Measurements from ENCODE around the gene POLR3GL.

The POLR3GL gene

GRCh38 chr1:145992502-145992936 lies 28.0 kb downstream of the POLR3GL start:
- no peak for DNase-seq (ENCODE audit: low read depth in 2 of 2)

- no peak for DNase-seq (ENCODE audit: low read depth in 2 of 2)
Measured at GRCh38 chr1:145992958-145993617, 28.6 kb downstream of the POLR3GL start.

- no peak for DNase-seq (ENCODE audit: low read depth in 2 of 2)
Measured at GRCh38 chr1:145993618-145994390, 29.3 kb downstream of the POLR3GL start.

DNA sequence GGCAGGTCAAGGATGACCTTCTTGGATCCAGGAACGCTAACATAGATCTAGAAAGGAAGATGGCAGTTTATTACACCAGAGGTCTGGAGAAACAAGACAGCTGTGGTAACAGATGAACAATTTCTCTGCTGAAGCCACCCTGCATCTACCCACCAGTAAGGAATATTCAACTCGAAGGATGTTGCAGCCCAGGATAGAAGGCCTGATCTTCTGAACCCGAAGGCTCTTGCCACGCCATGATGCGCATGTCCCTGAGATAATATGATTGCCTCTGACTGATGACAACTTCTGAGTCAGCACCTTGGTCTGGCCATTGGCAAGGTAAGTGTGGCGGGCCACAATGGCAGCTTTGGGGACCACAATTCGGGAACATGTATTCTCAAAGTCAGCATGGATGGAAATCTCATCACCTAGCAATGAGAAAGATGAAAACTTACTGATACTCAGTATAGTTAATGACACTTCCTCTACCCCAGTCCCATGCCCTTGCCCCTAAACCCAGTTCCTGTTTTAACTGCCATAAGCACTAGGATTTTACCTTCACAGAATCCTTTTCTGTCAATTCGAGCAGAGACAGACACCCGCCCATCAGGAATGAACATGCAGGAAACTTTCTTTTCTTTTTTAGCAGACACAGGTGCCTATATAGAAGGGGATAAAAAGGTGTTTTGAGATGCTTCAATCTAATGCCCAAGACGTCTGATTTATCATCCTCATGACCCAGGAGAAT lies 30.1 kb downstream of the POLR3GL start:
- DNase-seq (ENCODE audit: low read depth in 2 of 2), result peak in 1 of 2 donors; percentile 41

- no peak for DNase-seq (ENCODE audit: low read depth in 2 of 2)
Measured at GRCh38 chr1:145995148-145995881, 30.8 kb downstream of the POLR3GL start.

DNA sequence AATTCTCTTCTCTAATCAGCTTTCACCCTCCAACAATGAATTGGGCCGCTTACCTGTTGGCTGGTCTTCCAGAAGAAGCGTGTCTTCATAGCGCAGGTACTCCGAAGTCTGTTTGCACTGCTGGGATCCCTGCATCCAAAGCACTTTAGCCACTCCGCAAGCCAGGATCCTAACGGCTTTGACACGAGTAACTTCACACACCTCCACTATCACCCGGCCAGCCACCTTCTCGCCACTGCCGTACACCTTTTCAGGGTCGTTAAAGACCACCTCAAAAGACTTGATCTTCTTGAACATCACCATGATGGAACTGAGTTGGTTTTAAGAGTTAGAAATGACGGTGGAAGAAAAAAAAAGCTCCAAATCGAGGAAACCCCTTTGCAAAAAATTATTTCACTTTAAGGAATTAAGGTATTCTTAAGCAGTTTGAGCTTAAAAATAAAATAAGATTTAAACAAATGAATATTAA lies 31.5 kb downstream of the POLR3GL start:
- DNase-seq (ENCODE audit: low read depth in 2 of 2), result no peak

- DNase-seq (ENCODE audit: low read depth in 2 of 2), result peak; percentile 88 to 91
Measured at GRCh38 chr1:145996433-145997015, 32.0 kb downstream of the POLR3GL start, which contains the start of gene TXNIP. Gene TXNIP (minus strand): TSS chr1:145996579. CDS start chr1:145996266, 313 bp downstream.

DNA sequence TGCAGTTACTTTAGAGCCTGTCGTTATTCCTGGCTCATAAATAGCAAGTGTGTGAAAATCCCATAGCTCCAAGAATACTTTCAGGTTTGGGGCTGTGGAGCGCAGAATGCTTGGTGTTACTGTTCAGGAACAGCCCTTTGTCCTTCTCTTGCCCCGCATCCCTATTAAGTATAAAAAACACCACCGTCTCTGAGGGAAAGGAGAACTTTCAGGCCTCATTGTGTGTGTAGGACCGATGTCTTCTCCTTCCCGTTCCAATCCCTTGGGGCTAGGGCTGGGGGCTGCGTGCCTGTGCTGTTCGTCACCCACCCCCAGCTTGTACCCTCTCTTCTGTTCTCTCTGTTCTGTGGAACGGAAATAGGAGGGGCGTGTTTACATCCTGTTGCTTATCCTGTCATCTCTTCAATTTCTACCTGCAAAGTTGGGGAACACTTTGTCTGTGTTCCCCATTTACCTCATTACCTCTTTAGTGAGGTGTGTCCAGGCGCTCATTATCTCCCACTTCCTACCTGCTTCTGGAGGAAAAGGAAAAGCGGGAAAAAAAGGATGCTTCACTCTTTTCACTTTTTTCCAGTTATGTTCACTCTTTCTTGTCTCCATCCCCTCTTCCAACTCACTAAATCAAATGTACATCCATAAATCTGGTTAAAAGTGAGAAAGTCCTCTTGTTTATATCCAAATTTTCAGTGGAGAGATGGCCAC lies 32.7 kb downstream of the POLR3GL start:
- no peak for DNase-seq (ENCODE audit: low read depth in 2 of 2)

DNA sequence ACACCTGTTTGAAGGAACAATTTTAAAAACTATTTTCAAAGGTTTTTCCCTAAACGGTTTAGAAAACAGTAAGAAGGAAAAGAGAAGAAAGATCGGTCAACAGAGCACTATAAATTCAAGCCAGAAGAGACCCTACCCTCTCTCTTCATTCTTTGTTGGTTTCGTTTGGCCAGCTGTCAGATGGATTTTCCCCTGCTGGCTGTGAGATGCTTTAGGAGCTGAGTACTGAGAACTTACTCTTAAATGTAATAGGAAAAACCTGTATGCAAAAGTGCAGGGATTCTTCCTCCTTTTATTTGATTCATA lies 33.2 kb downstream of the POLR3GL start:
- DNase-seq (ENCODE audit: low read depth in 2 of 2), result no peak

DNA sequence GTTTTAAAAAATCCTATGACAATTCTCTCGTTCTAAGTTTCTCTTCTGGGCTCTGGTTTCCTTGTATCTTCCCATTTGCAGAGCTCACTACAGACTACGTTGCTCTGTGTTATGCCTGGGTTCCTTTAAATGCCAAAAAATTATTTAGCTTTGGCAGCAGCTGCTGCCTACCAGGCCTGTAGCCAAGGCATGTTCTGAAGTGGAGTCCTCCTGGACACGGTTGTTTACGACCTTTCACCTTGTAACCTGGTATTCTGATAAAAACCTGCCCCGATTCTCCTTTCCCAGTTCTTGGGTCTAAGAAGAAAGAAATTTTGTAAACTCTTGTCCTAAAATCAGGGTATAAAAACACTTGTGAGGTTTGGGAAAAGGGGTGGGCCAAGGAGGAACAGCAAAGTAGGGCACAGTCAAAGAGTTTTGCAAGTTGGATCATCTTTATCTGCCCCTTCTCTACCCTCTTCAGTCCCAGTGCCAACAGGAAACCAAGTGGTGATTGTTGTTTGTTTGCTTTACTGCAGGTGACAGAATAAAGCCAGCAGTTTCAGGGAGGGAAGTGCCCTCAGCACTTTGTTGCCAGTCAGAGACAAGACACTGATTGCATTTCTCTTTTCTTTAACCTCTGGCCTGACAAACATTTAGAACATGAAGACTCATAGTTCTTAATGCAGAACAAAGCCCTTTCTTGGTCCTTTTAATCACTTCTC lies 35.0 kb downstream of the POLR3GL start:
- DNase-seq (ENCODE audit: low read depth in 2 of 2), result no peak

DNA sequence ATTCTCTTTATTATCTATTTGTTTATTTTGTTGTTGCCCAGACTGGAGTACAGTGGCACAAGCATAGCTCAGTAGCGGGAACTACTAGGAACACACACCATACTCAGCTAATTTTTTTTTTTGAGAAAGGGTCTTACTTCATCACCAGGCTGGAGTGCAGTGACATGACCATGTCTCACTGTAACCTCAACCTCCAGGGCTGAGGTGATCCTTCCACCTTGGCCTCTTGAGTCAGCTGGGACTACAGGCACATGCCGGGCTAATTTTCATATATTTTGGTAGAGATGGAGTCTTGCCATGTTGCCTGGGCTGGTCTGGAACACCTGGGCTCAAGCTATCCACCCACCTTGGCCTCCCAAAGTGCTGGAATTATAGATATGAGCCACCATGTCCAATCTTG lies 37.2 kb downstream of the POLR3GL start:
- DNase-seq (ENCODE audit: low read depth in 2 of 2), result no peak

DNA sequence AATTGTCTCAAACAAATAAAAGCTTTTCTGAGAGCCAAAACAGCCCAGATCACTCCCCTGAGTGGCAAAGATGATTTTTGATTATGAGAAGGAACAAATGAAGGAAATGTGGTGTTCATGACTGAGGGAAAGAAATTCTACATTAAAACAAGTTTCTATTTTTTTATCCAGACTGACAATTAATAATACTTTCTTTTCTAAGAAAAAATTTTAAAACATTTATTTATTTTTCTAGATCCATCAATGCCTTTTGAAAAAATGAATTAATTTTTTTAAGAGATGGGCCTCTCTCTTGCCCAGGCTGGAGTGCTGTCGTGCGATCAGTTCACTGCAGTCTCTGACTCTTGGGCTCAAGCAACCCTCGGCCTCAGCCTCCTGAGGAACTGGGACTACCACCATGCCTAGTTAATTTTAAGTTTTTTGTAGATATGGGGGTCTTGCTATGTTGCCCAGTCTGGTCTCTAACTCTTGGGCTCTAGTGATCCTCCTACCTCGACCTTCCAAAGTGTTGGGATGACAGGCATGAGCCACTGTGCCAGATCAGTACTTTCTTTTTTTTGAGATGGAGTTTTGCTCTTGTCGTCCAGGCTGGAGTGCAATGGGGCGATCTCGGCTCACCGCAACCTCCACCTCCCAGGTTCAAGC lies 43.1 kb downstream of the POLR3GL start:
- no peak for DNase-seq (ENCODE audit: low read depth in 2 of 2)

- DNase-seq (ENCODE audit: low read depth in 2 of 2), result no peak
Measured at GRCh38 chr1:146010126-146010738, 45.7 kb downstream of the POLR3GL start.

DNA sequence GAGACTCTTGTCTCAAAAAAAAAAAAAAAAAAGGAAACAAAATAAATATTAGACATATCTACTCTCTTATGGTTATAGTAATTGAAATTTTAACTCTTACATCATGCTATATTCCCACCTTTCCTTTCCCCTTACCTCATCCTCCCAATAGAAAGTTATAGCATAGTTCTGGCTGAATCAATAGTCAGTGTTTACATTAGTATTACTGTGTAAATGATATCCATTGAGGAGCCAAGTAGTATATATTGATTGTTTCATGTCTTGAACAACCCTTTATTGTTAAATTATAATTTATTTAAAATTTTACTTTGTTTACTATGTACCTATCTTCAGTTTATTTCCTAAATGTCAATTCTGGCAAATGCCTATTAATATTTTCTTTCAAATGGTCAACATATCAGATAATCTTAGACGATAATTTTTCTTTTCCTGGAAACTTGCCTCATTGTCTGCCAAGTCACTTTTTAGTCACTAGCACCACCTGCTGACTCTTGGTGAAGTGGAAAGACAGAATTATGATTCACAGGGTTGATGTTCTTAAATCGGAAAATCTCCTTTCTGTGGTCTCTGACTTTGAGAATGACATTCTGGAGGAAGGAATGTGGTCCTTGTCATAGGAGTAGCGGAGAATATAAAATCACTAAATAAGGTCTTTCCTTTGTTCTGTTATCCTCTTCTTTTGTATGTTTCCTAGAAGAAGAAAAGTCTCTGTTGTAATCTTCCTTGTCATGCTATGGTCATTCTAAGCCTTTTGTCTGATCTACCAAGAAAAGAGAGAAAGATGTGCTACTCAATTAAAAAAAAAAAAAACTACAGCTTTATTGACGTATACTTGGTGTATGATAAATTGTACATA lies 48.4 kb downstream of the POLR3GL start:
- peak in 1 of 2 donors; percentile 38 for DNase-seq (ENCODE audit: low read depth in 2 of 2)

DNA sequence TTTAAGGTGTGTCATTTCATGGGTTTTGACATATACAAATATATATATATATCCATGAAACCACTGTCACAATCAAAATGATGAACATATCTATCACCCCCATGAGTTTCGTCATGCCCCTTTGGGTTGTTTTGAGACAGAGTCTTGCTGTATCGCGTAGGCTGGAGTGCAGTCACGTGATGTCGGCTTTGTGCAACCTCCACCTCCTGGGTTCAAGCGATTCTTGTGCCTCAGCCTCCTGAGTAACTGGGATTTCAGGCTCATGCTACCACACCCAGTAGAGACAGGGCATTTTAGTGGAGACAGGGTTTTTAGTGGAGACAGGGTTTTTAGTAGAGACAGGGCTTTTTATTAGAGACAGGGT lies 49.1 kb downstream of the POLR3GL start:
- no peak for DNase-seq (ENCODE audit: low read depth in 2 of 2)

- DNase-seq (ENCODE audit: low read depth in 2 of 2), result no peak
Measured at GRCh38 chr1:146016891-146017290, 52.4 kb downstream of the POLR3GL start.

- DNase-seq (ENCODE audit: low read depth in 2 of 2), result no peak
Measured at GRCh38 chr1:146019231-146020057, 55.0 kb downstream of the POLR3GL start.

Measured in stimulated activated CD4-positive, alpha-beta T cell treated with anti-CD3 and anti-CD28 coated beads, Interleukin-4, amount 100 ng/mL, for 48 hours (primary cell).